Measurements from ENCODE around the gene SVOPL. TPM values are rescaled to one million over a fixed set of nuclear protein-coding genes. Genes with fewer than 3 reads are reported as not detected.

Gene SVOPL
- total RNA-seq, 1 experiment from 2014 or later: not detected

GRCh38 chr7:138607216-138608126 lies 93.7 kb downstream of the SVOPL start:
- DNase-seq (ENCODE audit: low spot score): no peak

DNA sequence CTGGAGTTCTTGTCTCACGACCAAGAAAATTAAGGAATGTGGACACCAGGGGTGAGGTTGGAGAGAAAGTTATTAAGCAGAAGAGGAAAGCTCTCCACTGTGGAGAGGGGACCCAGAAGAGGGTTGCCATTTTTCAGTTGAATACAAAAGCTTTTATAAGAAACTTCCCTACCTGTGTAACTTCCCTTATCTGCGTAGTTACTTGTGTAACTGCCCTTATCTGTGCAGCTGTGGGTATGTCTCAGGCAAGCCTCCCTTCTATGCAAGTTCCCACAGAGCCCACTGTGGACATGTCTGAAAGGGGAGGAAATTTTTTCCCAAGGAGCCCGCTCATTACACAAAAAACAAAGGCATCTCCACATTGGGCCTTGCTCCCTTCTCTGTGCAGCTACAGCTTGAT lies 94.9 kb downstream of the SVOPL start:
- DNase-seq (ENCODE audit: low spot score): no peak

- DNase-seq (ENCODE audit: low spot score): no peak
Measured at GRCh38 chr7:138603549-138604318, 97.4 kb downstream of the SVOPL start.

DNA sequence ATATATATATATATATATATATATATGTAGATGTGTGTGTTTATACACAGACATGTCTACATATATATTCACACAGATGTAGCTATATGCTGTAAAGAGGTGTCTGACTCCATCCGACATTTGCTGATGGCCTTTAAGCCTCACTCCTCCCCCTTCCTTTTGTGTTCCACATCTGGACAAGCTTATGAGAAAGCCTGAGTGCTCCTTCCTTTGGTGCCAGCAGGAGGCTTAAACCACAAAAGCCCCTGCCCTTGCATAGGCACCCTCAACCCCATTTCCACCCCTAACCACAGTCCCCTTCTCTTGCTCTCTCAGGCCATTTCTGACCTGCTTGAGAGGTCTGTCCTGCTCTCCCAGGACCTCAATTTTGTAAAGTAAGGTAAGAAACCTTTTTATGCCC lies 98.7 kb downstream of the SVOPL start:
- no peak for DNase-seq (ENCODE audit: low spot score)

- no peak for DNase-seq (ENCODE audit: low spot score)
Measured at GRCh38 chr7:138595454-138595853, 105.7 kb downstream of the SVOPL start.

DNA sequence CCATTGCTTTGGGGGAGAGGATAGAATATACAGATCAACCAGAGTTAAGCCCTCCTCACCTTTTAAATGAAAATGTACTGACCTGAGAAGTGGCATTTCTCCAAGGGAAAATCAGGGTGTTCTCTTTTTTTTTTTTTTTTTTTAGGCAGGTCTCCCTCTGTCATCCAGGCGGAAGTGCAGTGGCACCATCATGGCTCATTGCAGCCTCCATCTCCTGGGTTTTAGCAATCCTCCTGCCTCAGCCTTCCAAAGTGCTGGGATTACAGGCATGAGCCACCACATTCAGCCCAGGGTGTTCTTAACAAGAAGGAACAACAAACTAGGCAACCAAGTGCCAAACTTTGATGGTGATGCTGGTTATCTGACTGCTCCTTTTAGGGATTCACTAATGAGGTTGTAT lies 111.0 kb downstream of the SVOPL start:
- no peak for DNase-seq (ENCODE audit: low spot score)

DNA sequence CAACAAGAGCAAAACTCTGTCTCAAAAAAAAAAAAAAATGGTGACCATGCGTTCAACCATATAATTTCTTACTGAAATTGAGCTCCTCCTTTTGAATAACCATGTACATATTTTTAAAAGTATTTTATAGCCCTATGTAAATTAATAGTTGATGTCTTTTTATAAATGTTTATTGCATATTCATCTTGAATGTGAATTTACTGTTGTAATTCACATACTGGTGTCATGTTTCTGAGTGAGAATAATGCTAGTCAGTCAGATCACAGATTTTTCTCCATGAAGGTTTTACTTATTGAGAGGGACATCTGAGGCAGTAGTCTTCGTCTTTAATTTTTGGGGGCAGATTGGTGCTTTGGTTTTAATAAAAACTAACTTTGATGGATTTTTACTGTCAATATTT lies 112.2 kb downstream of the SVOPL start:
- no peak for DNase-seq (ENCODE audit: low spot score)

- DNase-seq (ENCODE audit: low spot score): no peak
Measured at GRCh38 chr7:138587485-138587884, 113.7 kb downstream of the SVOPL start.

DNA sequence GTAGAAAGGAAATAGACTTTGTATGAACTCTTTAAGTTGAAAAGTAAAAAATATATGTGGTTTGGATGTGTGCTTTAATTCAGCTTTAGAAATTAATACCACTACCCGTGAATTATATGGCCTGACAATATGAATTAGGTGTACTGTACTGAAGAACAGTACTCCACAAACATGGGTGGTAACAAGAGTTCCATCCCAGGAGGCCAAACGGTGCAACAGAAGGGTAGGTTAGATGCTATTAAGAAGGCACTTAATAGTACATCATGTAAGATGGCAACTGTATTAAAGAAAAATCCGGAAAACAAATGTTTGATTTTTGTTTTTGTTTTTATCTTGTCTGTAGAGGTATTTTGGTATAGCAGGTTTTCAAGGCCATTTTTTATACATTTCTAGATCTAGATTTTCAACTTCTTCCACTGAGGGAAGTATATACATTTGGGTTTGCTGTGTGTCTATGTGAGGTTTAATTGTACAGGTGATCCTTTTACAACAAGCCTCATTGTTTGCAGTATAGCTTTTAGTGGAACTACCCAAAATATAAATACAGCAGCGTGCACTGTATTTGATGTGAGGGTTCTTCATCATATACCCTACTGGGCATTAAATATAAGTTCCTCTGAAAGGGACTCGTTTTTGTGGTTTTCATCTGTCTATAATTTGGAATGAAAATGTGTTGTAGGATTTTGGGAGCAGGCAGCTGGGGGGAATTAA lies 115.7 kb downstream of the SVOPL start:
- DNase-seq (ENCODE audit: low spot score): no peak

GRCh38 chr7:138584696-138585095 lies 116.5 kb downstream of the SVOPL start:
- no peak for DNase-seq (ENCODE audit: low spot score)

DNA sequence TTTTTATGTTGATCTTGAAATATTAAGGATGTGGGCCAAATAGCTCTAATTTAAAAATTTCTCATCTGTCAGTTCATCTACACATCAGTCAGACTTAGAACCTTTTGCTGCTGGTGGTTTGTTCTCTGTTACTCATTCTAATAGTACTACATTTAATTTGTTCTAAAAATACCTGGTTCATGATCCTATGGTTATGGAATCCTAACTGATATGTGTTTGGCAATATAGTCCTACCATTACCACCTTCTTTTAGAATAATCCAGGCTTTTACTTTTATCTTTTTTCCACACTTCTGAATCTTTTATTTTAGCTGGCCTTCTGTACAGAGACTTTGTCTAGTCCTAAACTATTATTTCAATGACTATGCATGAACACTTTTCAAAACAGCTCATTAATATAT lies 116.9 kb downstream of the SVOPL start:
- no peak for DNase-seq (ENCODE audit: low spot score)

GRCh38 chr7:138581065-138581464 lies 120.1 kb downstream of the SVOPL start:
- no peak for DNase-seq (ENCODE audit: low spot score)

DNA sequence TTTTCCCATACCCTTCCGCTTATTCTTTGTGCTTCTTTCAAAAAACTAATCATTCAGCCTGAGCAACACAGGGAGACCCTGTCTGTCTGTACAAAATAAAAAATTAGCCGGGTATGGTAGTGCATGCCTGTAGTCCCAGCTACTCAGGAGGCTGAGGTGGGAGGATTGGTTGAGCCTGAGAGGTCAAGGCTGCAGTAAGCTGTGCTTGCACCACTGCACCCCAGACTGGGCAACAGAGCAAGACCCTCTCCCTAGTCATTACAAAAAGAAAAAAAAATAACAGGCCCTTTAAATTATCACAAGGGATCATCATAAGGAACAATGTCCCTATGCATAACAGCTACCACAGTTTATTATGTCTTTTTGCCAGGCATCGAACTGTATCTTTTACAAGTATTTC lies 121.5 kb downstream of the SVOPL start:
- no peak for DNase-seq (ENCODE audit: low spot score)

DNA sequence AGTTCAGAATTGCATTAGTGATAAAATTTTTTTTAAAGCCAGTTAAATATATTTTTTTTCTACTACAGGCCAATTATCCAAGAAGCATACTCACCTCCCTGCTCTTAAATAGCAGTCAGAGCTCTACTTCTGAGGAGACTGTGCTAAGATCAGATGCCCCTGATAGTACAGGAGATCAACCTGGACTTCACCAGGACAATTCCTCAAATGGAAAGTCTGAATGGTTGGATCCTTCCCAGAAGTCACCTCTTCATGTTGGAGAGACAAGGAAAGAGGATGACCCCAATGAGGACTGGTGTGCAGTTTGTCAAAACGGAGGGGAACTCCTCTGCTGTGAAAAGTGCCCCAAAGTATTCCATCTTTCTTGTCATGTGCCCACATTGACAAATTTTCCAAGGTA lies 122.0 kb downstream of the SVOPL start:
- DNase-seq (ENCODE audit: low spot score): no peak

DNA sequence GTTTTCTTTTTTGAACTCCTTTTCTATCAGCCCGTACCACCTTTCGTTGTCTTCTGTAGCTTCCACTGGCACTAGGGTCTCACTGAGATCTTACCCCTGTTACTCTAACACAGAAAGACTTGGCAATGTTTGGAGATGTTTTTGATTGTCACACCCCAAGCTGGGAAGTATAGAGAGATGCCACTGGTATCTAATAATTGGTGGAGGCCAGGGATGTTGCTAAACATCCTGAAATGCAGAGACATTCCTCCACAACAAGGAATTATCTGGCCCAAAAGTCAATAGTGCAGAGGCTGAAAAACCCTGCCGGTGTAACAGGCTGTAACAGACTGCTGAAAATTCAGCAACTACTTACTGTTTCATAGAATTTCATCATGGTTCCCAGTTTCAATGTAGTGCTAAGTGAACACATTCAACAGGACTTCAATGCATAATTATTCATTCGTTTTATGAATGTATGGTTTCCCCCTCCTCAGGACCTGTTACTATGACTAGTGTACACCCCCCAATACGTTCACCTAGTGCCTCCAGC lies 125.2 kb downstream of the SVOPL start:
- DNase-seq (ENCODE audit: low spot score): no peak

DNA sequence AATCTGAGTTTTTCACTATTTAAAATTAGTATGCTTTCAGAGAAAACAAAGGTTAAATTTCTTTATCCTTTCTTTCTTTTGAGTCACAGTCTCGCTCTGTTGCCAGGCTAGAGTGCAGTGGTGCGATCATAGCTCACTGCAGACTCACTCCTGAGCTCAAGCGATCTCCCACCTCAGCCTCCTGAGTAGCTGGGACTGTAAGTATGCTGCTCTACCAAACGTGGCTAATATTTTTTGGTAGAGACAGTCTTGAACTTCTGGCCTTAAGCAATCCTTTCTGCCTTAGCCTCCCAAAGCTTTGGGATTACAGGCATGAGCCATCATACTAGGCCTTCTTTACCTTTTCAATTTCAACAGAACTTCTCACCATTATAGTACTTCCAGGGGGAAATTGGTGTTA lies 127.4 kb downstream of the SVOPL start:
- DNase-seq (ENCODE audit: low spot score): no peak

DNA sequence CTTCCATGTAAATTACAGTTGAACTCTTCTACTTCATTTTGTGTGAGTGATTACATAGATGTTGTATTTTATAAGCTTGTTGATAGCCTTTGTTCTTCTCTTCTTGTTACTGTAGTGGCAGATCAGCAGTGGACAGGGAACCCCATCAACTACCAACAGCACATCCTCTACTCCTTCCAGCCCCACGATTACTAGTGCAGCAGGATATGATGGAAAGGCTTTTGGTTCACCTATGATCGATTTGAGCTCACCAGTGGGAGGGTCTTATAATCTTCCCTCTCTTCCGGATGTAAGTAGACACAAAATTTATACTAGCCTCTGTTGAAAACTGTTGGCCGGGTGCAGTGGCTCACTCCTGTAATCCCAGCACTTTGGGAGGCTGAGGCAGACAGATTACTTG lies 130.4 kb downstream of the SVOPL start:
- no peak for DNase-seq (ENCODE audit: low spot score)

DNA sequence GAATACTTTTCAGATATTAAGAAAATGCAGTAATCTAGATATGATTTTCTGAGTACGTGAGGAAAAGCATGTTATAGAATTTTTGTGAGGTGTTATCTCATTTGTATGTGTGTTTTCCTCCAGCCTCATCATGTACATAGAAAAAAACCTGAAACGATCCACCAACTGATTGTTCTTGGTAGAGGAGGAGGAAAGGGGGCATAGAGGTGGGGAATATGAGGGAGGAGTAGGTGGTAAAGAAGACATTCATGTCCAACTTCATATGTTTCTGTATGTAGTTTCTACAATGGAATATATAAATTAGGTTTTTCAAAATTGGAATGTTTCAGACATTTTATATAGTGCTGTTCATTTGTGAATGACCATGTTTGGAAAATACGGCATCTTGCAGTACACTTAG lies 131.7 kb downstream of the SVOPL start:
- DNase-seq (ENCODE audit: low spot score): no peak

DNA sequence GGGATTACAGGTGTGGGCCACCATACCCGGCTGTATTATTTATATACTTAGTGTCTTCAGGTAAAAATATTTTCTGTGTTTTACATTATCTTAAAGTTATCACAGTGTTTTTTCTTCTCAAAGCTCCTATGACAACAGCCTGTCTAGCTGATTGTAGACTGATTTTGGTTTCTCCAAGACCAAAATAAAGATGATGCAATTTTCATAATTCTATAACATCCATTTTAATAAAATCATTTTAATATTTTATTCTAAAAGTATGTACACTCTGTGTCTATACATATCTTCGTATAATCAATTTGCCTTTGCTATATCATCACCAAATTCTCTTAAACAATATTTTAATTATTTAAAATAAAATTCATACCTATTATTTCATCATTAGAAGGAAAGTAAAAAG lies 132.5 kb downstream of the SVOPL start:
- no peak for DNase-seq (ENCODE audit: low spot score)

GRCh38 chr7:138565451-138566114 lies 135.6 kb downstream of the SVOPL start:
- DNase-seq (ENCODE audit: low spot score): peak; percentile 14

DNA sequence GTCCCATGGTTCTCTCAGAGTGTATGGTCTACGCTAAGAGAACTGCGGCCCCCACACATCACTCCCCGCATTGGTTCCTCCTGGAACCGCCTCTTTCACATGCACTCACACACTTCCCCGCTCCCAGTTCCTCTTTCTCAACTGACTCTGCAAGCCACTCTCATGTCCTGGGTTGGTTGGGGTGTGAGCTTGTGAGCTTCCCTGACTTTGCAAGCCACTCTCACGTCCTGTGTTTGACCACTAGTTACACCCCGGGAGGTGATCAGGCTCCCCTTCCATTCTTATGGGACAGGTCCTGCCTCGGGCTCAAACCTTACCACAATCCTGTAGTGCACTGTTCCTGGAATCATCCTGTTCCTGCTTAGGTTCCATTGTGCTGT lies 136.1 kb downstream of the SVOPL start:
- DNase-seq (ENCODE audit: low spot score): no peak

DNA sequence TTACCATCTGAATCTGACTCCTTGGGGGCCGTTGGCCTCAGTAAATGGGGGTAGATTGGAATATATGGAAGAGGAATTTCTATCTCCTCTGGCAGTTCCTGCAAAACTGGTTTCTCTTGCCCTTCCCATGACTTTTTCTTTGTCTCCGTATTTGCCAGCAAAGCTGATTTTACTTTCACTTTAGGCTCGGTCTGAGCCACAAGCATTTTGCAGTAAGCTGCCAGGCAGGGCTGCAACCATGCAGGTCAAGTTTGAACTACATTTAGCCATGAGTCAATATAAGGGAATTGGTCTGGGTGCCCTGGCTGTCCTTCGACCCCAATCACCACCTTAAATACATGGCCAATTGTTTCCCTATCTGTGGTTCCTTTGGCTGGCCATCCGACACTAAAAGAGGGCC lies 136.8 kb downstream of the SVOPL start:
- DNase-seq (ENCODE audit: low spot score): no peak

Data from A172 (cell line).